Measurements from ENCODE around the gene SLC40A1.

GRCh38 chr2:189558516-189559272 is 21.9 kb downstream of the SLC40A1 start:
- no peak for TF ChIP-seq POLR2A (IDR thresholded peaks at IDR 0.05)
- TF ChIP-seq, protein P1, sequence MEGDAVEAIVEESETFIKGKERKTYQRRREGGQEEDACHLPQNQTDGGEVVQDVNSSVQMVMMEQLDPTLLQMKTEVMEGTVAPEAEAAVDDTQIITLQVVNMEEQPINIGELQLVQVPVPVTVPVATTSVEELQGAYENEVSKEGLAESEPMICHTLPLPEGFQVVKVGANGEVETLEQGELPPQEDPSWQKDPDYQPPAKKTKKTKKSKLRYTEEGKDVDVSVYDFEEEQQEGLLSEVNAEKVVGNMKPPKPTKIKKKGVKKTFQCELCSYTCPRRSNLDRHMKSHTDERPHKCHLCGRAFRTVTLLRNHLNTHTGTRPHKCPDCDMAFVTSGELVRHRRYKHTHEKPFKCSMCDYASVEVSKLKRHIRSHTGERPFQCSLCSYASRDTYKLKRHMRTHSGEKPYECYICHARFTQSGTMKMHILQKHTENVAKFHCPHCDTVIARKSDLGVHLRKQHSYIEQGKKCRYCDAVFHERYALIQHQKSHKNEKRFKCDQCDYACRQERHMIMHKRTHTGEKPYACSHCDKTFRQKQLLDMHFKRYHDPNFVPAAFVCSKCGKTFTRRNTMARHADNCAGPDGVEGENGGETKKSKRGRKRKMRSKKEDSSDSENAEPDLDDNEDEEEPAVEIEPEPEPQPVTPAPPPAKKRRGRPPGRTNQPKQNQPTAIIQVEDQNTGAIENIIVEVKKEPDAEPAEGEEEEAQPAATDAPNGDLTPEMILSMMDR (IDR thresholded peaks at IDR 0.05): no peak
